AG09309 (cell line): ENCODE measurements around the gene AKT2.
A peak's percentile ranks its signal among the peaks of the same experiment; 100 is the strongest.
"Not testable (repeated sequence)": the region's sequence is repeated elsewhere in the genome, so short reads cannot be mapped to it uniquely, and the experiment has no call there.

Source experiments
- DNase-seq: peaks from one replicate; pipeline ENCODE4 v3.0.0-alpha.2; 2010; ENCODE audit warnings: low read depth
- H3K4me3 ChIP-seq: 2 replicates; pipeline ENCODE4 v1.5.1; 2011; ENCODE audit warnings: mild to moderate bottlenecking, low read depth, low read length, moderate library complexity; ENCODE audit not compliant: control insufficient read depth
- TF ChIP-seq, protein P1 (sequence below): IDR thresholded peaks from 2 replicates; pipeline ENCODE4 v1.5.1; 2011; ENCODE audit warnings: mild to moderate bottlenecking, low read depth, low read length, inconsistent platforms; ENCODE audit not compliant: insufficient read depth, control insufficient read depth; ENCODE audit errors: missing control alignments

The AKT2 gene

DNA sequence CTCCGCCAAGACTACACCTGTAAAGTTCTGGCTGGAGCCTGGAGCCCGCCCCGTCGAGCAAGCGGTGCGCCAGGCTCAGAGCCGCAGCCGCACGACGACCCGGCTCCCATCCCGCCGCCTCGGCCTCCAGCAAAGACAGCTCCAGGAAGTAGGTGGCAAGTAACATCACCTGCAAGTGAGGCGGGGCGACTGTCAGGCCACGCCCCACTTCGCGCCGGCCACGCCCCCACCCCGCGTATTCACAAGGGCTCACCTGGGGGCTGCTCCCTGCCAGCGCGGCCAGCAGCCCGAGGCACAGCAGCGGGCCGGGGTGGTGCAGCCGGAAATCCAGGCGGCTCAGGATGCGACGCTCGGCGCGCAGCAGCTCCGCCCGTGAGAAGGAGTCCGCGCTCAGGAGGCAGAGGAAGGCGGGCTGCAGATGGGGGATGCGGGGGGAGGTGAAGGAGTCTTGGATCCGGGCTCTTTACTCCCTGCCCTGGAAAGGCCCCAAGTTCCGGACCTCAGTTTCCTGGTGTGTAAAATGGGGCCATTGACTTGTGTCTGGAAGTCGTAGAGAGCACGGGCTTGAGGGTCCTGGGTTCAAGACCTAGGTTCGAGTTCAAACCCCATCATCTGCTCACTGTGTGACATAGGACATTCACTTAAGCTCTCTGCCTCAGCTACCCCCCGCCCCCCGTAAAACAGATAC, 61.9 kb downstream of the AKT2 start:
- DNase-seq = no peak
- TF ChIP-seq, protein P1, sequence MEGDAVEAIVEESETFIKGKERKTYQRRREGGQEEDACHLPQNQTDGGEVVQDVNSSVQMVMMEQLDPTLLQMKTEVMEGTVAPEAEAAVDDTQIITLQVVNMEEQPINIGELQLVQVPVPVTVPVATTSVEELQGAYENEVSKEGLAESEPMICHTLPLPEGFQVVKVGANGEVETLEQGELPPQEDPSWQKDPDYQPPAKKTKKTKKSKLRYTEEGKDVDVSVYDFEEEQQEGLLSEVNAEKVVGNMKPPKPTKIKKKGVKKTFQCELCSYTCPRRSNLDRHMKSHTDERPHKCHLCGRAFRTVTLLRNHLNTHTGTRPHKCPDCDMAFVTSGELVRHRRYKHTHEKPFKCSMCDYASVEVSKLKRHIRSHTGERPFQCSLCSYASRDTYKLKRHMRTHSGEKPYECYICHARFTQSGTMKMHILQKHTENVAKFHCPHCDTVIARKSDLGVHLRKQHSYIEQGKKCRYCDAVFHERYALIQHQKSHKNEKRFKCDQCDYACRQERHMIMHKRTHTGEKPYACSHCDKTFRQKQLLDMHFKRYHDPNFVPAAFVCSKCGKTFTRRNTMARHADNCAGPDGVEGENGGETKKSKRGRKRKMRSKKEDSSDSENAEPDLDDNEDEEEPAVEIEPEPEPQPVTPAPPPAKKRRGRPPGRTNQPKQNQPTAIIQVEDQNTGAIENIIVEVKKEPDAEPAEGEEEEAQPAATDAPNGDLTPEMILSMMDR = no peak

DNA sequence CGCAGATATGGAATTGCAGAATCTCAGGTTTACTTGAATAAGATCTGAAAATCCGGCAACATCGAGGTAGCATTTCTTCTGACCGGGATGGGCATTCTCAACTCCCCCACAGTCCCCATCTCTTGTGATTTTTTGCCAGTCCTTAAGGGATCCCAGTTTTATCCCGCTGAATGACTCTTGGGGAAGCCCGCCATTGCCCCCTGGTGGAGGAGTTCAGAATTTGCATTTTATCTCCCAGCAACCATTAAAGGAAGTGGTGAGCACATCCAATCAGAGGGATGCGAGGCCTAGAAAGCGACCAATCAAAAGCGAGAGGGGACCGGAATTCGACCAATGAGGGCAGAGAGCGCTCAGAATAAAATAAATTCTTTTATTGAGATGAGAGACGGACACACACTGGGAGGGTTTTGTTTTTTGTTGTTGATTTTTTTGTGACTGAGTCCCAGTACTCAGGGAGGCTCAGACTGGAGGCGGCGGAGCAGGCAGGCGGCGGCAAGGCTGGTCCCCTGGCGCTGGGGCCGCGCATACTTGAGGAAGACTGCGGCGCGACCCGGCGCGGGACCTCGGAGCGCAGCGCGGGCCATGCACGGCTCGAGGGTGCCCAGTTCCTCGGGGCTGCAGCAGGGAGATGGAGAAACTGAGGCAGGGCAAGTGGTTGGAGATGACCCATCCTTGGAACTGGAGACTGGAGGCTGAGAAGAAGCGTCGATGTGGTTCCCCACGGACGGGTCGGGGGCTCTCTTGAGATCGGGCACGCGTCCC, 63.1 kb downstream of the AKT2 start:
- TF ChIP-seq, protein P1 = peak; percentile 90
- H3K4me3 ChIP-seq = no peak overlapping the region
- DNase-seq = peak; percentile 71

More for the DNA sequence above, 61.9 kb downstream of the AKT2 start:
- no peak overlapping the region for H3K4me3 ChIP-seq

DNA sequence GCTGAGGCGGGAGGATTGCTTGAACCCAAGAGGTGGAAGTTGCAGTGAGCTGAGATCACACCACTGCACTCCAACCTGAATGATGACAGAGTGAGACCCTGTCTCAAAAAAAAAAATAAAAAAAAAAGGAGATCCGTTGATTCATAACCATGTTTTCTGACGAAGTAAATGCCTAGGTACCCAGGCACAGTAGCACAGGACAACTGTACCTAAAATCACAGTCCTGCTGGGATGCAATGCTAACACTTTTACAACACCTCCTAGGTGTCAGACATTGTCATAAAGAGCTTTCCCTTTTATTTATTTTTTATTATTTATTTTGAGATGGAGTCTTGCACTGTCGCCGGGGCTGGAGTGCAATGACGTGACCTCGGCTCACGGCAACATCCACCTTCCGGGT, 64.5 kb downstream of the AKT2 start:
- H3K4me3 ChIP-seq = no peak overlapping the region
- no peak for DNase-seq
- TF ChIP-seq, protein P1 = no peak

DNA sequence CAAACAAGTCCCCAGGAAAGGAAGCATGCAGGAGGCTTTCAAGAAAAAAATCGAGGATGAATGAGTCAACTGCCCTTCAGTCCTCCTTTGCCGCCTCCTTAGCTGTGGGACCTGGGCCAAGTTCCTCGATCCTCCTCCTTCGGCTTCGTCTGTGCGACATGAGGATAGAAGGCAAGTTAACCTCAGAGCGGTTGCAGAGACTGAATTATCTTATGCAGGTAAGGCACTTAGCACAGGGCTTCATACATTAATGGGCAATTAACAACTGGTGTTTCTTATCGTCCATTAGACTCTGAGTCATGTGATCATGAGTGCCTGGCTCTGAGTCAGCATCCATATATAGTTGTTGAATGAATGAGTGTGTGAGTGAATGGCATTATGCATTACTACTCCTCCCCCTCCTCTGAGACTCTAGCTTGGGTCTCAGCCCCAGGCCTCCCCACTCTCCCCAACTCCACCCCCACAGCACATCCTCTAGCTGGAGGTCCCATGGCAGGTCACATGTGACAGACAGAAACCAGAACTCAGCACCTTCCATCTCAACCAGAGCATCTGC, 65.3 kb downstream of the AKT2 start:
- DNase-seq = no peak
- TF ChIP-seq, protein P1 = no peak
- peak overlapping the region; percentile 8 for H3K4me3 ChIP-seq

DNA sequence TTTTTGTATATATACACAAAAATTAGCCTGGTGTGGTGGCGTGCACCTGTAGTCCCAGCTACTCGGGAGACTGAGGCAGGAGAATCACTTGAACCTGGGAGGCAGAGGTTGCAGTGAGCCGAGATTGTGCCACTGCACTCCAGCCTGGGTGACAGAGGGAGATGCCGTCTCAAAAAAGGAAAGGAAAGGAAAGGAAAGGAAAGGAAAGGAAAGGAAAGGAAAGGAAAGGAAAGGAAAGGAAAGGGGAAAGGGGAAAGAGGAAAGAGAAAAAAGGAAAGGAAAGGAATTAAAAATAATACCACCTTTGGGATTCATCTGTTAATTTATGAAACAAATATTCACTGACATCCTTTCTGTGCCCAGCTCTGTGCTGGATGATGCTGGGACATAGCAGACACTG, 66.1 kb downstream of the AKT2 start:
- DNase-seq, H3K4me3 ChIP-seq: not testable (repeated sequence)

DNA sequence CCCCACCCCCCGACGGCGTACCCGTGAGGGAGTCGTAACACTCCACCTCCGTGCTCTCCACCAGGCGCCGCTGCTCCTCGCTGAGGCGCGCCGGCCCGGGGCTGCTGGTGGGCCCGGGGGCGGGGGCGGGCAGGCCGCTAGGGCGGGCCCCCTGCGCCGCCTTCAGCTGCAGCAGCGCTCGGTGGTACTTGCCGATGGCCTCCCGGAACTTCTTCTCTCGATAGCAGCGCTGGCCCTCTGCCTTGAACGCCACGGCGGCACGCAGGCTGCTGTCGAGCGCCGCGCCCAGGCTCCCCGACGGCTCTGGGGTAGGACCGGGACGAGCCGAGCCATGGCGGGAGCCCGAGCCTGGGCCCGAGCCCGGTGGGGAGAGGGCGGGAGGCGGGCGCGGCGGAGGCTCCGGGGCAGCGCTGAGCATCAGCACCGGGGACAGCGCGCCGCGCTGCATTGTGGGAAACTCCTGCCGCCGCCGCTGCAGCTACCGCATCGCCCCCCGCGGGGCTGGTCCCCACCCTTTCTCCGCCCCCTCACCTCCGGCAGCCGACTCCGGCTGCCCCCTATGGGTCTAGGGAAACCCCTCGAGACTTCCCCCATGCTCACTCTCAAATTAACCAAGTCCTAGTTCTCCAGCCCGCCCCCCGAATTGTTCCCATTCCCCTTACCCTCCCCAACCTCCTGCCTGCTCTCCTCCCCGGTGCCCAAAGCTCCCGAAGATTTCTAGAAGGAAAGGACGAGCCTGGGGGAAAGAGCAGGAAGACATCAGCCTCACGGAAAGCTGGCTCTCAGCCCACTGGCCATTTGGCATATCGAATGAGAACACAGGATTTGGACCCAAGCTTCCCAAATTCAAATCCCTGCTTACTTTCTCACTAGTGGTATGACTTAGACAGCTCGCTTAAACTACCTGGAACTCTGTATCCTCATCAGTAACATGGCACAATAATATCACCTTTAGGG, 66.9 kb downstream of the AKT2 start, which contains the start of gene TTC9B:
Gene TTC9B (minus strand): TSS at position 451 of the 957 bp plus-strand sequence. CDS start 3 bp downstream, at position 448.
- DNase-seq = no peak
- no peak within 1 kb of the TSS for H3K4me3 ChIP-seq
- TF ChIP-seq, protein P1 = no peak
